HG03280 (cell line): ENCODE measurements around the gene ITGA7.
A peak's percentile ranks its signal among the peaks of the same experiment; 100 is the strongest.

Source experiments
- ATAC-seq: cut with Tn5 transposase; IDR thresholded peaks from one replicate; pipeline ENCODE4 v1.9.1; 2021; ENCODE audit warnings: mild to moderate bottlenecking, moderate library complexity; ENCODE audit not compliant: unreplicated experiment

Gene ITGA7, protein sequence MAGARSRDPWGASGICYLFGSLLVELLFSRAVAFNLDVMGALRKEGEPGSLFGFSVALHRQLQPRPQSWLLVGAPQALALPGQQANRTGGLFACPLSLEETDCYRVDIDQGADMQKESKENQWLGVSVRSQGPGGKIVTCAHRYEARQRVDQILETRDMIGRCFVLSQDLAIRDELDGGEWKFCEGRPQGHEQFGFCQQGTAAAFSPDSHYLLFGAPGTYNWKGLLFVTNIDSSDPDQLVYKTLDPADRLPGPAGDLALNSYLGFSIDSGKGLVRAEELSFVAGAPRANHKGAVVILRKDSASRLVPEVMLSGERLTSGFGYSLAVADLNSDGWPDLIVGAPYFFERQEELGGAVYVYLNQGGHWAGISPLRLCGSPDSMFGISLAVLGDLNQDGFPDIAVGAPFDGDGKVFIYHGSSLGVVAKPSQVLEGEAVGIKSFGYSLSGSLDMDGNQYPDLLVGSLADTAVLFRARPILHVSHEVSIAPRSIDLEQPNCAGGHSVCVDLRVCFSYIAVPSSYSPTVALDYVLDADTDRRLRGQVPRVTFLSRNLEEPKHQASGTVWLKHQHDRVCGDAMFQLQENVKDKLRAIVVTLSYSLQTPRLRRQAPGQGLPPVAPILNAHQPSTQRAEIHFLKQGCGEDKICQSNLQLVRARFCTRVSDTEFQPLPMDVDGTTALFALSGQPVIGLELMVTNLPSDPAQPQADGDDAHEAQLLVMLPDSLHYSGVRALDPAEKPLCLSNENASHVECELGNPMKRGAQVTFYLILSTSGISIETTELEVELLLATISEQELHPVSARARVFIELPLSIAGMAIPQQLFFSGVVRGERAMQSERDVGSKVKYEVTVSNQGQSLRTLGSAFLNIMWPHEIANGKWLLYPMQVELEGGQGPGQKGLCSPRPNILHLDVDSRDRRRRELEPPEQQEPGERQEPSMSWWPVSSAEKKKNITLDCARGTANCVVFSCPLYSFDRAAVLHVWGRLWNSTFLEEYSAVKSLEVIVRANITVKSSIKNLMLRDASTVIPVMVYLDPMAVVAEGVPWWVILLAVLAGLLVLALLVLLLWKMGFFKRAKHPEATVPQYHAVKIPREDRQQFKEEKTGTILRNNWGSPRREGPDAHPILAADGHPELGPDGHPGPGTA

DNA sequence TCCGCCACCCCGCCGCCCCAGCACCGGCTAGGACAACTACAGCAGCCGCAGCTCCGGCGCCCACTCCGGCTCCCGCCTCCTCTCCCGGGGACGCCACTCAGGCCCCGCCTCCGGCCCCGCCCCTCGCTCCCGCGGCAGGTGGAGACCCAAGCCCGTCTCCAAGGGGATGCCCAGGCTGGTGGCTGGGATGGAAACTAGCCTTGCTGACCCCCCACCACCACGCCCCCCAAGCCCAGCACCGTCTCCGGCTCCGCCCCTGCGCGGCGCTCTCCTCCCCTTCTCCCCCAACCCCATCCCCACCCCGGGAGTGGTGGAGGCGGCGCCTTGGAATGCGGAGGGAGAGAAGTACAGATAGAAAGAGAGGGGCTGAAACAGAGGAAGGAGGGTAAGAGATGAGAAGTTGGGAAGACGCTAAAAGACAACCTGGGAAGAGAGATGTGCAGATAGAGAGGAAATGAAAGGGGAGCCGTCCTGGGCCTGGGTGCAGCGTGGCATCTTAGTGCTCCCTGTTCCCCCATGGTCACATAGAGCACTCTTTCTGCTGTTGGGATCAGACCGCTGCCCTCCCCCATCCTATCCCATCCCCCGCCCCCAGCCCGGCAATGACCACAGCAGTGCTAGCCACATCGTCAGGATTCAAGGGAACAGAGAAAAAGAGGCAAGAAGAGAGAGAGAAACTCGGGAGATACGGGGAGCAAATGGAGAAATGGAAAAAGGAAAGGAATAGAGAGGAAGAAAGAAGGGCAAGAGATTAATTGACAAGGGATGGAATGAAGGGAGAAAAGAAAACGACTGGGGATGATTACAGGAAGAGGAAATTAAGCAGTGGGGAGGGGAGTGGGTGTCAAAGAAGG, at the start of gene ITGA7:
TSS of gene ITGA7 (minus strand) at position 64 of the 854 bp plus-strand sequence. CDS start 222 bp downstream, outside the sequence.
- no peak for ATAC-seq

- no peak for ATAC-seq
Measured at GRCh38 chr12:55755246-55755645, 47.5 kb upstream of the ITGA7 start.

DNA sequence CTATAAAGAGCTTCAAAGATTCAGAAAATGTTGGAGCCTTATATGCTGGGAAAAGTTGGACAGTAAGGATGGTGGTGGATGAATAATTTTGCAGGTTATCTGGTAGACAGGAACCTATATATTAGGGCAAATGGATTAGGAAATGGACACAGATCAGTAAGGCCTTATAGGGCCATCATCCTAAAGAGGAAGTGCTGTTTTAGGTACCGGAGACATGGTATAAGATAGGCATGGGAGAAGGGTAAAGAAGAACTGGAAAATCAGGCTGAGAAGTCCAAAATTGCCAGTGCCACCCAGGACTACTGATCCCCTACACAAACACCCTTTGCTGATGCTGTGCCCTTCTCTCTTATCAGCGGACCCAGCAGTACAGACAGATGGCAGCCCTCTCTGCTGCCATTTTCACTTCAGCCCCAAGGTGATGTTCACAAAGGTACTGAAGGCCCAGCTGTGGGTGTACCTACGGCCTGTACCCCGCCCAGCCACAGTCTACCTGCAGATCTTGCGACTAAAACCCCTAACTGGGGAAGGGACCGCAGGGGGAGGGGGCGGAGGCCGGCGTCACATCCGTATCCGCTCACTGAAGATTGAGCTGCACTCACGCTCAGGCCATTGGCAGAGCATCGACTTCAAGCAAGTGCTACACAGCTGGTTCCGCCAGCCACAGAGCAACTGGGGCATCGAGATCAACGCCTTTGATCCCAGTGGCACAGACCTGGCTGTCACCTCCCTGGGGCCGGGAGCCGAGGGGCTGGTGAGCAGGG, 40.7 kb upstream of the ITGA7 start:
- ATAC-seq: no peak

DNA sequence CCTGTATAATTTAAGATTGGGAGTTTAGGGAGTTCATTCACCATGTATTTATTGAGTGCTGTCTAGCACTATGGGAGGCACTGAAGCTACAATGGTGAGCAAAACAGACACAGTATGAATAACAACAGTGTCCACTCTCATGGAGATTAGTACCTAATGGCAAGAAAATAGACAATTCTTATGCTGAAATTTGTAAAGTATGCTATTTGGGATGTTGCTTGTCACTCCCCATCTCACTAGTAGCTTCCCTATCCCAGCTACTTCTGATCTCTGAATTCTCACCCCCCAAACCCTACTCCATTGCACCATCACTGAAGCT, 39.2 kb upstream of the ITGA7 start:
- no peak for ATAC-seq

GRCh38 chr12:55746174-55746912, 38.6 kb upstream of the ITGA7 start:
- ATAC-seq: no peak

GRCh38 chr12:55745361-55746173, 37.9 kb upstream of the ITGA7 start:
- ATAC-seq: no peak

GRCh38 chr12:55744340-55745030, 36.8 kb upstream of the ITGA7 start:
- no peak for ATAC-seq

GRCh38 chr12:55743406-55744339, 36.0 kb upstream of the ITGA7 start:
- peak; percentile 47 for ATAC-seq

GRCh38 chr12:55742719-55743405, 35.2 kb upstream of the ITGA7 start, which contains the start of gene GDF11:
Gene GDF11, plus strand, starts transcription at chr12:55743122. Its CDS starts 195 bp downstream, at chr12:55743317.
- peak; percentile 37 for ATAC-seq

DNA sequence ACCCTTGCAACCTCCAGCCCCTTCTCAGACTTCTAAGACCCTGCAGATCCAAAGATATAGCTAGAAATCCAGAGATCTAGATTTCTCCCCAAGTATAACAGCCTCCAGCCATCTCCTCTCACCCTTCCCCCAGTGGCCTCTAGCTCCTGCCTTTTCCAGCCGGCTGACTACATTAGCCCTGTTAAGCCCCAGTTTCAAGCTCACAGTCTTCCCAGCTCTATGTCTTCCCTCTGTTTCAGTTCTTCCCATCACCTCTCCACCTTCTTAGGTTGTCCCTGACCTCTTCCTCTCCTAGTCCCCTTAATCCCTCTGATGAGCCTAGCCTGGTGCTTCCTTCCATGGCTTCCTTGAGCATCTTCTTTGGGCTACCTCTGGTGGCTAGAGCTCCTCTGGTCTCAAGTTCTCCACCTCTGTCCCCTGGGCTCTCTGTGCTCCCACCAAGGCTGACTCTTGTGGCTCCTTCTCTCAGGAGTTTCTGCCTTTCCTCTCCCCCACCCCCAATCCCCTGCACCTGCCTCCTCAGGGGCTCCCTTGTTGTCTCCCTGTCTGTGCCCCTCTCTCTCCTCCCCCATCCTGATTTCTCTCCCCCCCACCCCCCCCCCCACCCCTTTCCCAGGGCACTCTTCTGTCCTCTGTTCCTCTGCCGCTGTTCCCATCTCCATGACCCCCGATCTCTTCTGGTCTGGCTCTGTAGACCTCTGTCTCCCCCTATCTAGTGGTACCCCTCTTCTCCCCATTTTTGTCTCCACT, 34.4 kb upstream of the ITGA7 start:
- no peak for ATAC-seq

DNA sequence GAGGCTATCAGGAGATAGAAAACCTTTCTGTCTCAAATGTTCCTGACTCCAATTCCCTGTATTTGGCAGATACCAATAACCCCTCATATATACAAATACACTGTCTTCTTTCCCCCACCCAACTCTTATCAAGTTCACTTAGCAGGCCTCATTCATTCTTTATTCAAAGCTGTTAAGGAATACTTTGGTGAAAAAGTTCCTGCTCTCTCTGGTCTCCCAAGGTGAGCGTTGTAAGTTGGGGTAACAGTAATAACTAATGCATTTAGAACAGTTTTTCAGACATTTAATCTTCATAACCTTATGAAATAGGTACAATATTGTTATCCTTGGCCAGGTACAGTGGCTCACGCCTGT, 31.3 kb upstream of the ITGA7 start:
- no peak for ATAC-seq

DNA sequence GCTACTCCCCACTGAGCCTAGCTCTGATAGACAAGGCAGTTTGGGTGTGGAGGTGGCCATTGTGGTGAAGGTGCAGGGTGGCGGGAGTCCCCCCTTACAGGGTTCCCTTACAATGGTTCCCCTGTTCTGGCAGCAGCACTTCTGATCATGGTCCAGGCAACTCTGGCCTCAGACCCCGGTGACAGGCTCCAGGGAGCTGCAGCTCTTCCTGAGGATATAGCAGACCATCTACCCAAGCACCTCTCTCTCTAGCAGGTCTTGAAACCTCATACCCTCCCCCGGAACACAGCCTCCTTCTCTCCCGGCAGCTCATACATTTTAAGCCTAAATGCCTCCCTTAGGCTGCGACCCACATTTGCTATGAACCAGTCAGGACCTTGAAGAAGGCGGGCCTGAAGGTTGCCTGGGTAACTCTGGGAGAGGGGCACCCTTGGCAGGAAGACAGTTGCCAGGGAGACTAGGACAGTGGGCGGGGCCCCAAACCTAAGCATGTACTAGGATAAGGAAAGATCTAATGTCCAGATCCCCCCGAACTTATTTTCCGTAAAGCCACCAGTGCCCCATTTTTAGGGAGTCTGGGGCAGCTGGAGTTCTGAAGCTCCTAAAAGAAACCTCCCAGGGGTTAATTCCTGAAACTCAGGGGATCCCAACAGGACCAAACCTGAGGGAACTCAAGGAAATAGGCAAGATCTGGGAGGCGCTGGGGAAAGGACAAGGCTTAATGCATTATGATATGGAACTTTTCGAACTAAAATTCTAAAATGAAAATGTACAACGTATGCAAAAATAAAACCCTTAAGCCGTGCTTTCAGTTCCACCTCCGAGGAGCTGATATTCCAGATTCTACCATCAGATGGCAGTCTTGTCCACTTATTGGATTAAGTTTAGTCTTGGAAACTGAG, 30.7 kb upstream of the ITGA7 start:
- peak; percentile 81 for ATAC-seq

GRCh38 chr12:55737581-55738122, 29.9 kb upstream of the ITGA7 start:
- ATAC-seq: no peak
